Astrocyte (in vitro differentiated cells and primary cell): Measurements from ENCODE around the gene TLR9. TPM values are rescaled to one million over a fixed set of nuclear protein-coding genes. Genes with fewer than 3 reads are reported as not detected.

Source experiments
- DNase-seq: peaks from one replicate; pipeline ENCODE4 v3.0.0-alpha.2; 2010; ENCODE audit warnings: low read depth
- FAIRE-seq: peaks from 2 replicates; lab custom pipeline; 2011; peaks lifted over from hg19 to GRCh38; lab: Jason Lieb, UNC
- H2AFZ ChIP-seq: 2 replicates; pipeline ENCODE4 v1.6.0; 2012; ENCODE audit warnings: low read depth, low read length, inconsistent platforms
- H3K27ac ChIP-seq: 2 replicates; pipeline ENCODE4 v1.5.1; 2011; ENCODE audit warnings: low read depth, low read length, inconsistent platforms
- H3K27me3 ChIP-seq: 2 replicates; pipeline ENCODE4 v1.6.0; 2011; ENCODE audit warnings: low read length, inconsistent platforms; ENCODE audit not compliant: insufficient read depth
- H3K36me3 ChIP-seq: 2 replicates; pipeline ENCODE4 v1.5.1; 2011; ENCODE audit warnings: low read length, inconsistent platforms; ENCODE audit not compliant: insufficient read depth
- H3K4me1 ChIP-seq: 2 replicates; pipeline ENCODE4 v1.5.1; 2011; ENCODE audit warnings: low read length, inconsistent platforms; ENCODE audit not compliant: insufficient read depth
- H3K4me2 ChIP-seq: 2 replicates; pipeline ENCODE4 v1.6.0; 2012; ENCODE audit warnings: low read length, inconsistent platforms
- H3K4me3 ChIP-seq: 2 replicates; pipeline ENCODE4 v1.5.1; 2011; ENCODE audit warnings: low read depth, mild to moderate bottlenecking, low read length, inconsistent platforms; ENCODE audit not compliant: insufficient read depth
- H3K79me2 ChIP-seq: 2 replicates; pipeline ENCODE4 v1.6.0; 2012; ENCODE audit warnings: mild to moderate bottlenecking, low read length, inconsistent platforms; ENCODE audit not compliant: insufficient read depth
- H3K9ac ChIP-seq: 2 replicates; pipeline ENCODE4 v1.6.0; 2012; ENCODE audit warnings: mild to moderate bottlenecking, low read length, inconsistent platforms
- H3K9me3 ChIP-seq: 2 replicates; pipeline ENCODE4 v1.5.1; 2012; ENCODE audit warnings: low read depth, mild to moderate bottlenecking, low read length, inconsistent platforms; ENCODE audit not compliant: insufficient read depth
- H4K20me1 ChIP-seq: 2 replicates; pipeline ENCODE4 v1.6.0; 2012; ENCODE audit warnings: low read length, inconsistent platforms; ENCODE audit not compliant: insufficient read depth
- H3K27ac Mint-ChIP-seq: one replicate; pipeline ENCODE4 v1.8.0; 2021; ENCODE audit warnings: mild to moderate bottlenecking, mixed read lengths; ENCODE audit not compliant: unreplicated experiment
- H3K27me3 Mint-ChIP-seq: one replicate; pipeline ENCODE4 v1.8.0; 2021; ENCODE audit warnings: low read depth, mixed read lengths; ENCODE audit not compliant: unreplicated experiment
- H3K36me3 Mint-ChIP-seq: one replicate; pipeline ENCODE4 v1.8.0; 2021; ENCODE audit warnings: low read depth, mixed read lengths; ENCODE audit not compliant: unreplicated experiment
- H3K4me1 Mint-ChIP-seq: one replicate; pipeline ENCODE4 v1.8.0; 2021; ENCODE audit warnings: low read depth, mixed read lengths; ENCODE audit not compliant: unreplicated experiment
- H3K4me3 Mint-ChIP-seq: one replicate; pipeline ENCODE4 v1.8.0; 2021; ENCODE audit warnings: mild to moderate bottlenecking, moderate library complexity, mixed read lengths; ENCODE audit not compliant: unreplicated experiment
- H3K9me3 Mint-ChIP-seq: one replicate; pipeline ENCODE4 v1.8.0; 2021; ENCODE audit warnings: mild to moderate bottlenecking, mixed read lengths; ENCODE audit not compliant: unreplicated experiment
- CTCF ChIP-seq: IDR thresholded peaks from 2 replicates; pipeline ENCODE4 v1.5.1; 2011; ENCODE audit warnings: low read depth, mild to moderate bottlenecking, inconsistent platforms, low read length, moderate library complexity; ENCODE audit not compliant: insufficient read depth
- EZH2 ChIP-seq: IDR thresholded peaks from 2 replicates; pipeline ENCODE4 v1.6.1; 2012; ENCODE audit warnings: mild to moderate bottlenecking, low read length, inconsistent platforms; ENCODE audit not compliant: insufficient read depth
- total RNA-seq: library from RNA; stranded (reverse); gene quantifications from 2 replicates; pipeline ENCODE4 v1.2.1, GENCODE V29; 2021

TLR9 gene
- total RNA-seq, 1 donor from 2014 or later = 0.25 TPM

DNA sequence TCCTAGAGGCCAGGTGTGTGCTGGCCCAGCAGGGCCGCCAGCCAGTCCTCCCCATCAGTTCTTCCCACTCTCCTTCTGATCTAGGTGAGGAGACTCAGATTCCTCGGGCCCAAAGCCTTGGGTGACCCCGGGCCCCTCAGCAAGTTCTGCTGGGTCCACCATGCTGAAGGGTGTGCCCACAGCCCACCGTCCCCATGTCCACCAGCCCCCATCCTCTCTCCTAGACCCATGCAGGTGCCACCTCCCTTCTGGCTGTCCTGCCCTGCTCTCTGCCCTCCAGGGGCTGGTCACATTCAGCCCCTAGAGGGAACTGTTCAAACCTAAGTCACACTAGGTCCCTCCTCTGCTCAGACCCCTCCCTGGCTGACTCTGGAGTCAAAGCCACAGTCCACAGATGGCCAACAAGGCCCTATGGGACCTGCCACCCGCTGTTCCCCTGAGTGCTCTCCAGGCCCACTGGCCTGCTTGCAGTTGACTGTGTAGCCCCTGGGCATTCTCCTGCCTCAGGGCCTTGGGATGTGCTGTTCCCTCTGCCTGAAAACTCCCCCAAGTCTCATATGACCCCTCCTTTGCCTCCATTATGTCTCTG lies 878 bp upstream of the TLR9 start:
- no peak overlapping the region for H3K4me2 ChIP-seq
- Mint-ChIP-seq H3K36me3 (peaks cover 14% of the 10 kb centered on the region), H3K4me3 (no peak overlapping the region), H3K4me1 (no peaks in the 10 kb centered on the region), H3K9me3 (peaks cover 6% of the 10 kb centered on the region), H3K27me3 (peaks cover 9% of the 10 kb centered on the region), H3K27ac (peak overlapping the region; percentile 60)
- H3K36me3 ChIP-seq = peaks cover 11% of the 10 kb centered on the region
- H2AFZ ChIP-seq = no peak overlapping the region
- no peaks in the 10 kb centered on the region for H3K79me2 ChIP-seq
- no peaks in the 10 kb centered on the region for H3K27me3 ChIP-seq
- TF ChIP-seq CTCF = no peak
- DNase-seq (no peak), FAIRE-seq (no peak)
- no peaks in the 10 kb centered on the region for H3K4me1 ChIP-seq
- no peak overlapping the region for H3K4me3 ChIP-seq
- H4K20me1 ChIP-seq = peaks cover 33% of the 10 kb centered on the region
- H3K9ac ChIP-seq = no peak overlapping the region
- H3K27ac ChIP-seq = no peak overlapping the region
- no peaks in the 10 kb centered on the region for H3K9me3 ChIP-seq

- Mint-ChIP-seq H3K4me3 (no peak overlapping the region), H3K4me1 (no peaks in the 10 kb centered on the region), H3K9me3 (peaks cover 6% of the 10 kb centered on the region), H3K27ac (peak overlapping the region; percentile 78), H3K27me3 (peaks cover 9% of the 10 kb centered on the region), H3K36me3 (peaks cover 7% of the 10 kb centered on the region)
- H3K36me3 ChIP-seq = peaks cover 3% of the 10 kb centered on the region
- H3K4me2 ChIP-seq = no peak overlapping the region
- FAIRE-seq (no peak), DNase-seq (no peak)
- H3K79me2 ChIP-seq = no peaks in the 10 kb centered on the region
- H3K4me1 ChIP-seq = peaks cover 7% of the 10 kb centered on the region
- no peak overlapping the region for H3K4me3 ChIP-seq
- no peak overlapping the region for H3K9ac ChIP-seq
- H3K9me3 ChIP-seq = no peaks in the 10 kb centered on the region
- no peak overlapping the region for H2AFZ ChIP-seq
- H3K27me3 ChIP-seq = no peaks in the 10 kb centered on the region
- H3K27ac ChIP-seq = no peak overlapping the region
- no peak for TF ChIP-seq CTCF
- TF ChIP-seq EZH2 = no peak
- H4K20me1 ChIP-seq = peaks cover 9% of the 10 kb centered on the region
These were observed 1.7 kb downstream of the TLR9 start for GRCh38 chr3:52223449-52224408.
